OCI-LY7 (cell line): ENCODE data around the gene UBE2D4.

Experiments
- EZH2phosphoT487 ChIP-seq: fragments of 200-600 bp; sonication (generic); IDR thresholded peaks from 2 replicates; pipeline ENCODE4 v1.6.1; 2018; ENCODE audit warnings: low read depth, borderline replicate concordance, mild to moderate bottlenecking, mixed run types, antibody characterized with exemption, low read length, moderate library complexity, mixed read lengths
- TF ChIP-seq, protein P1 (sequence below): fragments of 200-600 bp; sonication (generic); conservative IDR thresholded peaks from 2 replicates; pipeline ENCODE4 v1.5.1; 2014; ENCODE audit warnings: mild to moderate bottlenecking, antibody characterized with exemption, low read length, moderate library complexity, mixed read lengths

GRCh38 chr7:43929529-43930457 lies 3.6 kb downstream of the UBE2D4 start:
- no peak for TF ChIP-seq EZH2phosphoT487
- TF ChIP-seq, protein P1, sequence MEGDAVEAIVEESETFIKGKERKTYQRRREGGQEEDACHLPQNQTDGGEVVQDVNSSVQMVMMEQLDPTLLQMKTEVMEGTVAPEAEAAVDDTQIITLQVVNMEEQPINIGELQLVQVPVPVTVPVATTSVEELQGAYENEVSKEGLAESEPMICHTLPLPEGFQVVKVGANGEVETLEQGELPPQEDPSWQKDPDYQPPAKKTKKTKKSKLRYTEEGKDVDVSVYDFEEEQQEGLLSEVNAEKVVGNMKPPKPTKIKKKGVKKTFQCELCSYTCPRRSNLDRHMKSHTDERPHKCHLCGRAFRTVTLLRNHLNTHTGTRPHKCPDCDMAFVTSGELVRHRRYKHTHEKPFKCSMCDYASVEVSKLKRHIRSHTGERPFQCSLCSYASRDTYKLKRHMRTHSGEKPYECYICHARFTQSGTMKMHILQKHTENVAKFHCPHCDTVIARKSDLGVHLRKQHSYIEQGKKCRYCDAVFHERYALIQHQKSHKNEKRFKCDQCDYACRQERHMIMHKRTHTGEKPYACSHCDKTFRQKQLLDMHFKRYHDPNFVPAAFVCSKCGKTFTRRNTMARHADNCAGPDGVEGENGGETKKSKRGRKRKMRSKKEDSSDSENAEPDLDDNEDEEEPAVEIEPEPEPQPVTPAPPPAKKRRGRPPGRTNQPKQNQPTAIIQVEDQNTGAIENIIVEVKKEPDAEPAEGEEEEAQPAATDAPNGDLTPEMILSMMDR = no peak
